Neural cell (in vitro differentiated cells): ENCODE measurements around the gene PRR5.

Experiments
- CTCF ChIP-seq: fragments of 450-650 bp; IDR thresholded peaks from 2 replicates; pipeline ENCODE4 v1.5.1; 2014; ENCODE audit warnings: antibody characterized with exemption, mild to moderate bottlenecking, moderate library complexity; ENCODE audit not compliant: poor library complexity, severe bottlenecking
- TAF1 ChIP-seq: IDR thresholded peaks from 2 replicates; pipeline ENCODE4 v1.6.1; 2012; ENCODE audit warnings: low read depth

DNA sequence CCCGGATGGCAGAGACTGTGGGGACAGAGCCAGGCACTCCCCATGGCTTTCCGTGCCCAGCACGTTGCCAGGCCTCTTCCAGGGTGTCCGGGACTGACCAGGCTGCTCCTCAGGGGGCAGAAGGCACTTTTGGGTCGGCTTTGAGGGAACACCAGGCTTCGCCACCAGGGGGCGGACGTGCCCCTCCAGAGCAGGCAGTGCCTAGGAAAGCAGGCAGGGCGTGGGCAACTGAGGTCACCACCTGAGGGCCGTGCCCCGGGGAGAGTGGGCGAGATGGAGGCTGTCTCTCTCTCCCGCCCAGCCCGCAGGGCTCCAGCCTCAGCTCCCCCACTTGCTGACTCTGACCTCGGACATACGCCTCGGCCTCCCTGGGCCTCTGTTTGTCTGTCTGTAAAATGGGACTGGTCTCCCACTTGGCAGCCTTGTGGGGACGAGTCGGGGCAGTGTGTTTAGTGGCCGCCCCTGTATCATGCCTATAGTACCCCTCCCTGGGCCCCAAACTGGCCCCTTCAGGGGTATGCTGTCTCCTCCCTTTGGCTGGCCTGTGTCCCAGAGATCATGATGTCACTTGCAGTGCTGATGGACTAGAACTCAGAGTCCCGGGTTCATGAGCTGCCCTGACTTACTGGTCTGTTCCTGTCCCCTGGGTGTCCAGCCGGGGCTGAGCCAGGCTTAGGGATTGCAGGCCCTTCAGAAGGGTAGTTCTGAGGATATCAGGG, 4.4 kb upstream of the PRR5 start:
- no peak for TF ChIP-seq TAF1
- peak; percentile 71 for TF ChIP-seq CTCF
